Endothelial cell of umbilical vein (primary cell): Measurements from ENCODE around the gene ZNF679.

Experiments used
- CTCF ChIP-seq, 2 donors: IDR thresholded peaks; 1 replicate in 1 of 2; 2 replicates in 1 of 2; pipeline ENCODE4 v1.5.1; 2011; ENCODE audit warnings: low read length in 2 of 2, mild to moderate bottlenecking in 2 of 2, moderate library complexity in 2 of 2, control low read depth in 1 of 2, inconsistent platforms in 1 of 2, low read depth in 1 of 2; ENCODE audit not compliant: insufficient read depth in 1 of 2; ENCODE audit errors: extremely low read depth in 1 of 2
- EZH2 ChIP-seq: IDR thresholded peaks from 2 replicates; pipeline ENCODE4 v1.6.1; 2012; ENCODE audit warnings: borderline replicate concordance, low read depth, mild to moderate bottlenecking, moderate library complexity, low read length, inconsistent platforms; ENCODE audit not compliant: severe bottlenecking
- FOS ChIP-seq: IDR thresholded peaks from 2 replicates; pipeline ENCODE4 v1.6.1; 2011; ENCODE audit warnings: mild to moderate bottlenecking, low read length, moderate library complexity, borderline replicate concordance; ENCODE audit not compliant: insufficient read depth
- GATA2 ChIP-seq: IDR thresholded peaks from 2 replicates; pipeline ENCODE4 v1.7.0; 2011; ENCODE audit warnings: low read depth, mild to moderate bottlenecking, moderate library complexity, mixed read lengths, low read length; ENCODE audit not compliant: insufficient read length, insufficient read depth
- MAX ChIP-seq: IDR thresholded peaks from 2 replicates; pipeline ENCODE4 v1.6.1; 2011; ENCODE audit not compliant: insufficient read depth, insufficient read length
- MYC ChIP-seq: IDR thresholded peaks from one replicate; pipeline ENCODE4 v1.6.1; 2011; ENCODE audit warnings: mild to moderate bottlenecking, low read depth, low read length
- POLR2A ChIP-seq: IDR thresholded peaks from 2 replicates; pipeline ENCODE4 v1.6.1; 2012; ENCODE audit warnings: low read depth, mild to moderate bottlenecking, control low read depth, low read length
- POLR2AphosphoS5 ChIP-seq: IDR thresholded peaks from 2 replicates; pipeline ENCODE4 v1.6.1; 2012; ENCODE audit warnings: low read depth, mild to moderate bottlenecking, control low read depth, low read length, moderate library complexity; ENCODE audit not compliant: insufficient read depth

GRCh38 chr7:64266341-64266919, 38.2 kb downstream of the ZNF679 start:
- TF ChIP-seq POLR2A (no peak), CTCF (IDR thresholded peaks at IDR 0.05; ENCODE audit: extremely low read depth in 1 of 2, insufficient read depth in 1 of 2, low read depth in 1 of 2, low read length in 2 of 2) (no peak), POLR2AphosphoS5 (no peak), FOS (no peak), MAX (no peak), MYC (no peak), GATA2 (no peak), EZH2 (no peak)
